HG03520 (cell line): ENCODE results near the gene COPS3.

ENCODE experiments used
- ATAC-seq: cut with Tn5 transposase; IDR thresholded peaks from one replicate; pipeline ENCODE4 v1.9.1; 2021; ENCODE audit warnings: mild to moderate bottlenecking, moderate library complexity; ENCODE audit not compliant: unreplicated experiment

Gene COPS3

DNA sequence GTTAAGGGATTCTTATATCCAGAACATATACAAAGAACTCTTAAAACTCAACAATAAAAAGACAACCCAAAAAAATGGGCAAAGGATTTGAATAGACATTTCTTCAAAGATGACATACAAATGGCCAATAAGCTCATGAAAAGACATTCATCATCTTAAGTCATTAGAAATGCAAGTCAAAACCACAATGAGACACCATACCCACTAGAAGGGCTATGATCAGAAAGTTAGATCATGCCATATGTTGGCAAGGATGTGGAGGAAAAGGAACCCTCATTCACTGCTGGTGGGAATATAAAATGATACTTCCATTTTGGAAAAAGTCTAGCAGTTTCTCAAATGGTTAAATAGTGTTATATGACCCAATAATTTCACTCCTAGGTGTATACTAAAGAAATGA, 84.3 kb downstream of the COPS3 start:
- ATAC-seq, result no peak
